Erythroblast (primary cell): ENCODE data around the gene B3GAT3.

Source experiments
- GATA1 ChIP-seq: IDR thresholded peaks from 2 replicates; pipeline ENCODE4 v1.6.1; 2011; ENCODE audit warnings: low read depth, mild to moderate bottlenecking, control low read depth, low read length, moderate library complexity
- POLR2A ChIP-seq: IDR thresholded peaks from 2 replicates; pipeline ENCODE4 v1.6.1; 2011; ENCODE audit warnings: mild to moderate bottlenecking, low read length

DNA sequence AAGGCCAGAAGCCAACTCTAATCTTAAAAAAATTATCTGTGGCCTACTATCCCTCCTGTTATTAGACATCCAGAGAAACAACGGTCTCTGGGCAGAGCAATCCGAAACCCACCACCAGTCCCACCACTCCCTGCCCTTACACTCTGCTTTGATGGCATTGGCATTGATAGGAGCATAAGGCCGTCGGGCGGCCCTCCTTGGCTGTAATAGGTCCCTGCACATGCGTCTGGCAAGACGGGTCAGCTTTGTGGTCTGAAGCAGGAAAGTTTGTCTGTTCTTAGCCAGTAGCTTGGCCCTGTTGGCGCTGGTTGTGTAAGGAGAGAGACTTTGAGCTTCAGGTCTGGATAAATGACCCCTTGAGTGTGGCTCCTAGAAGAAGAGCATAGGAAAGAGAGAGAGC, 26.7 kb downstream of the B3GAT3 start:
- TF ChIP-seq POLR2A (no peak), GATA1 (no peak)
